Esophagus muscularis mucosa (tissue), 4 donors: ENCODE results near the gene BBX. TPM values are rescaled to one million over a fixed set of nuclear protein-coding genes. Genes with fewer than 3 reads are reported as not detected.

Experiments used
- DNase-seq: peaks from one replicate; pipeline ENCODE4 v3.0.0-alpha.2; 2017; ENCODE audit errors: extremely low spot score
- H3K27ac ChIP-seq, 4 donors: fragments of 200-600 bp; sonication (generic); replicated peaks in 1 of 4; 1 replicate in 3 of 4; 2 replicates in 1 of 4; pipeline ENCODE4 v1.5.1; 2016 to 2019; ENCODE audit warnings: mild to moderate bottlenecking in 1 of 4
- H3K27me3 ChIP-seq, 4 donors: fragments of 200-600 bp; sonication (generic); one replicate each; pipeline versions ENCODE4 v1.5.1 to v1.6.0; 2016 to 2019
- H3K36me3 ChIP-seq, 4 donors: fragments of 200-600 bp; sonication (generic); one replicate each; pipeline ENCODE4 v1.5.1; 2016 to 2019
- H3K4me1 ChIP-seq, 4 donors: fragments of 200-600 bp; sonication (generic); one replicate each; pipeline ENCODE4 v1.5.1; 2016 to 2019
- H3K4me3 ChIP-seq, 4 donors: fragments of 200-600 bp; sonication (generic); 1 replicate in 2 of 4; 2 replicates in 2 of 4; pipeline ENCODE4 v1.5.1; 2016 to 2019; ENCODE audit warnings: mild to moderate bottlenecking in 4 of 4, moderate library complexity in 1 of 4
- H3K9me3 ChIP-seq, 4 donors: fragments of 200-600 bp; sonication (generic); 1 replicate in 3 of 4; 2 replicates in 1 of 4; pipeline ENCODE4 v1.5.1; 2016 to 2019
- CTCF ChIP-seq, 3 experiments: fragments of 200-600 bp in 2 of 3; fragments of 450-650 bp in 1 of 3; sonication (generic) in 2 of 3; IDR thresholded peaks; one replicate each; pipeline ENCODE4 v1.5.1; 2017 to 2019; ENCODE audit warnings: antibody characterized with exemption in 3 of 3, mild to moderate bottlenecking in 2 of 3, moderate library complexity in 1 of 3
- EP300 ChIP-seq: sonication (generic); formaldehyde crosslinking; IDR thresholded peaks from one replicate; pipeline ENCODE4 v1.6.1; 2017; ENCODE audit warnings: antibody characterized with exemption
- POLR2A ChIP-seq: fragments of 450-650 bp; IDR thresholded peaks from one replicate; pipeline ENCODE4 v1.6.1; 2017; ENCODE audit warnings: antibody characterized with exemption, moderate library complexity, mild to moderate bottlenecking, low read depth
- POLR2AphosphoS5 ChIP-seq, 2 donors: sonication (generic); formaldehyde crosslinking; IDR thresholded peaks; one replicate each; pipeline ENCODE4 v1.6.1; 2017; ENCODE audit warnings: antibody characterized with exemption in 2 of 2
- WGBS: methylation state at CpG from one replicate; pipeline ENCODE4 v1.1.5; 2018; 5-methylcytosine and 5-hydroxymethylcytosine counted together
- intact Hi-C: fragments of 100-400 bp; cut with DNase I; formaldehyde crosslinking; loops from one replicate; pipeline ENCODE4 v1.15.1; 2023
- total RNA-seq, 4 donors: library from RNA; depleted of rRNA; stranded (reverse); fragments of >200 nt; gene quantifications; one replicate each; pipeline versions ENCODE4 v1.1.0 to v1.2.1, GENCODE V29; 2016

The BBX gene
- total RNA-seq, 4 donors from 2014 or later, result 49.2 to 78.9 (median 77.9) TPM

- WGBS, result 98% methylated on average over 3 of the region's 3 CpGs
- H3K9me3 ChIP-seq, result no peaks in the 10 kb centered on the region
- no peak overlapping the region for H3K4me3 ChIP-seq
- peaks cover 0 to 33% (median 12%) of the 10 kb centered on the region in 4 donors for H3K36me3 ChIP-seq
- no peak overlapping the region for H3K27ac ChIP-seq
- DNase-seq, result no peak
- no peaks in the 10 kb centered on the region for H3K27me3 ChIP-seq
- H3K4me1 ChIP-seq, result peaks cover 9 to 21% (median 18%) of the 10 kb centered on the region in 4 donors
- TF ChIP-seq CTCF (IDR thresholded peaks at IDR 0.05), result no peak
- no peak for TF ChIP-seq EP300
- no peak for TF ChIP-seq POLR2A
- TF ChIP-seq POLR2AphosphoS5 (IDR thresholded peaks at IDR 0.05), result no peak
- intact Hi-C loops, result no loop called here
Observed at GRCh38 chr3:107716734-107717133, 194.0 kb downstream of the BBX start.

- H3K27me3 ChIP-seq, result no peaks in the 10 kb centered on the region
- WGBS, result 83% methylated on average over 2 of the region's 2 CpGs
- H3K9me3 ChIP-seq, result no peaks in the 10 kb centered on the region
Observed at GRCh38 chr3:107718547-107718946, 195.8 kb downstream of the BBX start.

GRCh38 chr3:107727102-107727501 is 204.3 kb downstream of the BBX start:
- TF ChIP-seq EP300 (no peak), POLR2A (no peak), POLR2AphosphoS5 (IDR thresholded peaks at IDR 0.05) (no peak), CTCF (IDR thresholded peaks at IDR 0.05) (no peak)
- H3K36me3 ChIP-seq, result peaks cover 0 to 25% (median 14%) of the 10 kb centered on the region in 4 donors
- WGBS, result 89% methylated on average over 4 of the region's 4 CpGs
- H3K27me3 ChIP-seq, result no peaks in the 10 kb centered on the region
- no peak overlapping the region for H3K27ac ChIP-seq
- no peak for DNase-seq
- H3K9me3 ChIP-seq, result no peaks in the 10 kb centered on the region
- intact Hi-C loops, result no loop called here
- no peak overlapping the region for H3K4me3 ChIP-seq
- H3K4me1 ChIP-seq, result no peaks in the 10 kb centered on the region

More at GRCh38 chr3:107718547-107718946, 195.8 kb downstream of the BBX start:
- peaks cover 0 to 17% (median 4%) of the 10 kb centered on the region in 4 donors for H3K36me3 ChIP-seq
- H3K27ac ChIP-seq, result no peak overlapping the region
- peaks cover 9 to 23% (median 18%) of the 10 kb centered on the region in 4 donors for H3K4me1 ChIP-seq
- no peak overlapping the region for H3K4me3 ChIP-seq
- no peak for DNase-seq
- intact Hi-C loops, result no loop called here
- no peak for TF ChIP-seq POLR2AphosphoS5 (IDR thresholded peaks at IDR 0.05)
- TF ChIP-seq POLR2A, result no peak
- no peak for TF ChIP-seq CTCF (IDR thresholded peaks at IDR 0.05)
- TF ChIP-seq EP300, result no peak

- 87% methylated on average over 4 of the region's 4 CpGs for WGBS
- Histone ChIP-seq H3K4me1 (no peaks in the 10 kb centered on the region), H3K27me3 (no peaks in the 10 kb centered on the region), H3K9me3 (no peaks in the 10 kb centered on the region), H3K36me3 (peaks cover 0 to 35% (median 19%) of the 10 kb centered on the region in 4 donors), H3K27ac (no peak overlapping the region), H3K4me3 (no peak overlapping the region)
- TF ChIP-seq CTCF (IDR thresholded peaks at IDR 0.05) (no peak), POLR2AphosphoS5 (IDR thresholded peaks at IDR 0.05) (no peak), POLR2A (no peak), EP300 (no peak)
- no peak for DNase-seq
- intact Hi-C loops, result no loop called here
Observed at GRCh38 chr3:107729686-107730085, 206.9 kb downstream of the BBX start.

- 88% methylated on average over 3 of the region's 3 CpGs for WGBS
Observed at GRCh38 chr3:107734317-107734716, 211.6 kb downstream of the BBX start.

More at GRCh38 chr3:107734317-107734716, 211.6 kb downstream of the BBX start:
- Histone ChIP-seq H3K27me3 (no peaks in the 10 kb centered on the region), H3K9me3 (no peaks in the 10 kb centered on the region), H3K4me3 (no peak overlapping the region), H3K4me1 (no peaks in the 10 kb centered on the region), H3K27ac (no peak overlapping the region), H3K36me3 (peaks cover 0 to 30% (median 13%) of the 10 kb centered on the region in 4 donors)
- TF ChIP-seq CTCF (IDR thresholded peaks at IDR 0.05) (no peak), EP300 (no peak)
- intact Hi-C loops, result no loop called here
- no peak for DNase-seq
